Panc1 (cell line): ENCODE data around the gene ASNSD1. TPM values are rescaled to one million over a fixed set of nuclear protein-coding genes. Genes with fewer than 3 reads are reported as not detected.

ENCODE experiments used
- ATAC-seq: fragments of 200-7000 bp; cut with Tn5 transposase; 2 replicates; pipeline ENCODE4 v1.9.1; 2020; ENCODE audit warnings: mild to moderate bottlenecking, moderate library complexity
- BruUV-seq: library from RNA; stranded (reverse); fragments of 400-500 nt; replicated peaks from 2 replicates; lab custom pipeline; 2021; lab: Mats Ljungman, UMichigan
- CTCF ChIA-PET: fragments of 300-600 bp; sonication (Branson Sonifier 250); formaldehyde crosslinking; loops from one replicate; lab custom pipeline; 2022; ENCODE audit warnings: antibody characterized with exemption; lab: Charles Lee
- POLR2A ChIA-PET: fragments of 300-600 bp; sonication (Branson Sonifier 250); formaldehyde crosslinking; loops from one replicate; lab custom pipeline; 2022; ENCODE audit warnings: antibody characterized with exemption; lab: Charles Lee
- DNase-seq: peaks from one replicate; pipeline ENCODE4 v3.0.0-alpha.2; 2010; ENCODE audit warnings: low read depth, low spot score
- H3K27ac ChIP-seq: 2 replicates; pipeline ENCODE4 v1.5.1; 2011; ENCODE audit warnings: mild to moderate bottlenecking, low read length, inconsistent platforms
- H3K27me3 ChIP-seq: fragments of 200-500 bp; sonication (Bioruptor generic); 2 replicates; pipeline ENCODE4 v1.6.0; 2014; ENCODE audit warnings: low read length, inconsistent platforms; ENCODE audit not compliant: control insufficient read depth, insufficient read depth
- H3K36me3 ChIP-seq: fragments of 200-500 bp; sonication (Bioruptor generic); 2 replicates; pipeline ENCODE4 v1.5.1; 2014; ENCODE audit warnings: inconsistent platforms, mild to moderate bottlenecking, low read length, moderate library complexity; ENCODE audit not compliant: control insufficient read depth, insufficient read depth
- H3K4me1 ChIP-seq: 2 replicates; pipeline ENCODE4 v1.5.1; 2011; ENCODE audit warnings: inconsistent platforms, mild to moderate bottlenecking, low read length, moderate library complexity; ENCODE audit not compliant: control insufficient read depth, insufficient read depth
- H3K4me3 ChIP-seq, 2 experiments: 2 replicates each; pipeline ENCODE4 v1.5.1; 2011 to 2012; ENCODE audit warnings: low read depth in 2 of 2, low read length in 2 of 2, mild to moderate bottlenecking in 2 of 2, inconsistent platforms in 1 of 2, moderate library complexity in 1 of 2
- H3K9me3 ChIP-seq: fragments of 200-500 bp; sonication (Bioruptor generic); 2 replicates; pipeline ENCODE4 v1.5.1; 2014; ENCODE audit warnings: low read depth, mild to moderate bottlenecking, inconsistent platforms, low read length, moderate library complexity; ENCODE audit not compliant: control insufficient read depth, insufficient read depth
- POLR2AphosphoS5 ChIP-seq: IDR thresholded peaks from 2 replicates; pipeline ENCODE4 v1.6.1; 2012; ENCODE audit warnings: mild to moderate bottlenecking, low read depth, low read length, moderate library complexity
- SIN3A ChIP-seq: IDR thresholded peaks from 2 replicates; pipeline ENCODE4 v1.6.1; 2012; ENCODE audit warnings: low read depth, mild to moderate bottlenecking, low read length, moderate library complexity, borderline replicate concordance; ENCODE audit not compliant: insufficient read depth
- TCF7L2 ChIP-seq: IDR thresholded peaks from 2 replicates; pipeline ENCODE4 v1.6.1; 2011; ENCODE audit warnings: mild to moderate bottlenecking, low read depth, low read length, inconsistent platforms
- in situ Hi-C: cut with HindIII; loops from 2 replicates; pipeline ENCODE4 v1.10.0; 2016; ENCODE audit warnings: low sequenced_read_pairs, low pct_unique_long_range_greater_than_20kb
- intact Hi-C: fragments of 100-400 bp; cut with micrococcal nuclease; formaldehyde crosslinking; loops from one replicate; pipeline ENCODE4 v1.10.0; 2022; ENCODE audit not compliant: unreplicated experiment
- total RNA-seq: library from RNA; stranded (reverse); gene quantifications from one replicate; pipeline ENCODE4 v1.2.1, GENCODE V29; 2021; ENCODE audit not compliant: unreplicated experiment
- TF ChIP-seq, protein P1 (sequence below): fragments of 450-650 bp; IDR thresholded peaks from 2 replicates; pipeline ENCODE4 v1.5.1; 2017; ENCODE audit warnings: mild to moderate bottlenecking
- TF ChIP-seq, protein P2 (sequence below), 2 experiments: IDR thresholded peaks; 2 replicates each; pipeline ENCODE4 v1.6.1; 2011 to 2012; ENCODE audit warnings: low read depth in 2 of 2, control low read depth in 1 of 2, low read length in 1 of 2, mild to moderate bottlenecking in 1 of 2, moderate library complexity in 1 of 2; ENCODE audit not compliant: insufficient read depth in 1 of 2

Gene ASNSD1
- total RNA-seq, 1 experiment from 2014 or later, result 30.3 TPM

DNA sequence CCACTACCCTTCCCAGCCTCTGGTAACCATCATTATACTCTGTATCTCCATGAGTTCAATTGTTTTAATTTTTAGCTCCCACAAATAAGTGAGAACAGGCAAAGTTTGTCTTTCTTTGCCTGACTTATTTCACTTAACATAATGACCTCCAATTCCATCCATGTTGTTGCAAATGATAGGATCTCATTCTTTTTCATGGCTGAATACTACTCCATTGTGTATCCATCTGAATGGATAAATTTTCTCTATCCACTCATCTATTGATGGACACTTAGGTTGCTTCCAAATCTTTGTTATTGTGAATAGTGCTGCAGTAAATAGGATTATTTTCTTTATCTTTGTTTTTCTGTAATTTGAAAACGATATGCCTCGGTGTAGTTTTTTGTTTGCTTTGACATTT is 39.4 kb downstream of the ASNSD1 start:
- H3K27ac ChIP-seq, result no peak overlapping the region
- no peaks in the 10 kb centered on the region for H3K27me3 ChIP-seq
- peaks cover 2% of the 10 kb centered on the region; the same call in 1 of the 2 replicates for H3K4me1 ChIP-seq
- intact Hi-C loops, result no loop called here
- DNase-seq, result no peak
- in situ Hi-C loops, result no loop called here
- no peaks in the 10 kb centered on the region for H3K36me3 ChIP-seq
- ATAC-seq, result no peak
- BruUV-seq, result no TSS peak
- POLR2A ChIA-PET, result no interaction called here
- CTCF ChIA-PET, result no interaction called here
- TF ChIP-seq SIN3A, result no peak
- TF ChIP-seq POLR2AphosphoS5, result no peak
- TF ChIP-seq, protein P1, sequence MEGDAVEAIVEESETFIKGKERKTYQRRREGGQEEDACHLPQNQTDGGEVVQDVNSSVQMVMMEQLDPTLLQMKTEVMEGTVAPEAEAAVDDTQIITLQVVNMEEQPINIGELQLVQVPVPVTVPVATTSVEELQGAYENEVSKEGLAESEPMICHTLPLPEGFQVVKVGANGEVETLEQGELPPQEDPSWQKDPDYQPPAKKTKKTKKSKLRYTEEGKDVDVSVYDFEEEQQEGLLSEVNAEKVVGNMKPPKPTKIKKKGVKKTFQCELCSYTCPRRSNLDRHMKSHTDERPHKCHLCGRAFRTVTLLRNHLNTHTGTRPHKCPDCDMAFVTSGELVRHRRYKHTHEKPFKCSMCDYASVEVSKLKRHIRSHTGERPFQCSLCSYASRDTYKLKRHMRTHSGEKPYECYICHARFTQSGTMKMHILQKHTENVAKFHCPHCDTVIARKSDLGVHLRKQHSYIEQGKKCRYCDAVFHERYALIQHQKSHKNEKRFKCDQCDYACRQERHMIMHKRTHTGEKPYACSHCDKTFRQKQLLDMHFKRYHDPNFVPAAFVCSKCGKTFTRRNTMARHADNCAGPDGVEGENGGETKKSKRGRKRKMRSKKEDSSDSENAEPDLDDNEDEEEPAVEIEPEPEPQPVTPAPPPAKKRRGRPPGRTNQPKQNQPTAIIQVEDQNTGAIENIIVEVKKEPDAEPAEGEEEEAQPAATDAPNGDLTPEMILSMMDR, result no peak
- TF ChIP-seq TCF7L2, result no peak
- TF ChIP-seq, protein P2, sequence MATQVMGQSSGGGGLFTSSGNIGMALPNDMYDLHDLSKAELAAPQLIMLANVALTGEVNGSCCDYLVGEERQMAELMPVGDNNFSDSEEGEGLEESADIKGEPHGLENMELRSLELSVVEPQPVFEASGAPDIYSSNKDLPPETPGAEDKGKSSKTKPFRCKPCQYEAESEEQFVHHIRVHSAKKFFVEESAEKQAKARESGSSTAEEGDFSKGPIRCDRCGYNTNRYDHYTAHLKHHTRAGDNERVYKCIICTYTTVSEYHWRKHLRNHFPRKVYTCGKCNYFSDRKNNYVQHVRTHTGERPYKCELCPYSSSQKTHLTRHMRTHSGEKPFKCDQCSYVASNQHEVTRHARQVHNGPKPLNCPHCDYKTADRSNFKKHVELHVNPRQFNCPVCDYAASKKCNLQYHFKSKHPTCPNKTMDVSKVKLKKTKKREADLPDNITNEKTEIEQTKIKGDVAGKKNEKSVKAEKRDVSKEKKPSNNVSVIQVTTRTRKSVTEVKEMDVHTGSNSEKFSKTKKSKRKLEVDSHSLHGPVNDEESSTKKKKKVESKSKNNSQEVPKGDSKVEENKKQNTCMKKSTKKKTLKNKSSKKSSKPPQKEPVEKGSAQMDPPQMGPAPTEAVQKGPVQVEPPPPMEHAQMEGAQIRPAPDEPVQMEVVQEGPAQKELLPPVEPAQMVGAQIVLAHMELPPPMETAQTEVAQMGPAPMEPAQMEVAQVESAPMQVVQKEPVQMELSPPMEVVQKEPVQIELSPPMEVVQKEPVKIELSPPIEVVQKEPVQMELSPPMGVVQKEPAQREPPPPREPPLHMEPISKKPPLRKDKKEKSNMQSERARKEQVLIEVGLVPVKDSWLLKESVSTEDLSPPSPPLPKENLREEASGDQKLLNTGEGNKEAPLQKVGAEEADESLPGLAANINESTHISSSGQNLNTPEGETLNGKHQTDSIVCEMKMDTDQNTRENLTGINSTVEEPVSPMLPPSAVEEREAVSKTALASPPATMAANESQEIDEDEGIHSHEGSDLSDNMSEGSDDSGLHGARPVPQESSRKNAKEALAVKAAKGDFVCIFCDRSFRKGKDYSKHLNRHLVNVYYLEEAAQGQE (IDR thresholded peaks at IDR 0.05; ENCODE audit: insufficient read depth in 1 of 2, low read depth in 2 of 2, low read length in 1 of 2), result no peak
- no peaks in the 10 kb centered on the region for H3K9me3 ChIP-seq
- no peak overlapping the region for H3K4me3 ChIP-seq

DNA sequence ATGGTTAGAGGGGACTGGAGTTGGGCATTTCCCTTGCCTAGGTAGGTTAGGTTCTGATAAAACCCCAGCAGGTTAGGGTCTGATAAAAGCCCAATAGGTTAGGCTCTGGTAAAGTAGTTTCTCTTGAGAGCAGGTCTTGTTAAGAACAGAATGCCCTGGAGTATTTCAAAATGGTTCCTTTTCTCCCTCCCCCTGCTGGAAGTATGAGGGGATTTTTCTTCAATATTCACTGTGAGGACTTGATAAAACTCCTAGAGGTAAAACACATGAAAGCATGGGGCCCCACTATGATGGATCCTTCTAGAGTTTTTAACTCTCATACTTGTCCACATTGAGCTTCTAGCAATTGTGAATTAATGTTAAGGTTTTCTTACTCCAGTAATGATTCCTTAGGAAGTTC is 40.8 kb downstream of the ASNSD1 start:
- ChIA-PET POLR2A (no interaction called here), CTCF (interaction anchor here (0.6 kb wide), 1 partner anchor 652 kb away, joined by 3 read pairs; no protein-coding TSS in a partner anchor)
- no peak for DNase-seq
- Histone ChIP-seq H3K4me3 (no peak overlapping the region), H3K4me1 (peaks cover 2% of the 10 kb centered on the region; the same call in 1 of the 2 replicates), H3K36me3 (no peaks in the 10 kb centered on the region), H3K9me3 (no peaks in the 10 kb centered on the region), H3K27me3 (no peaks in the 10 kb centered on the region), H3K27ac (no peak overlapping the region)
- TF ChIP-seq, protein P1, result peak; percentile 17; the same call in 1 of the 2 replicates
- no peak for TF ChIP-seq SIN3A
- intact Hi-C loops (no loop called here), in situ Hi-C loops (no loop called here)
- no peak for ATAC-seq
- BruUV-seq, result no TSS peak
